ENCODE measurements around the gene NPS.

Gene NPS

GRCh38 chr10:127532659-127533058 is 16.4 kb upstream of the NPS start:
- no peak overlapping the region for H3K27ac ChIP-seq (ENCODE audit: low read length)
- no peaks in the 10 kb centered on the region for H3K27me3 ChIP-seq (ENCODE audit: control insufficient read depth, insufficient read depth, low read length)
- H3K9ac ChIP-seq (ENCODE audit: low read length), result no peak overlapping the region
- no peaks in the 10 kb centered on the region for H3K36me3 ChIP-seq (ENCODE audit: control insufficient read depth, low read depth, low read length)
- no peaks in the 10 kb centered on the region for H3K9me3 ChIP-seq (ENCODE audit: control insufficient read depth, low read depth, low read length)
- H3K4me3 ChIP-seq (ENCODE audit: low read length), result no peak overlapping the region
- H3K4me1 ChIP-seq (ENCODE audit: control insufficient read depth, low read depth, low read length), result peaks cover 2% of the 10 kb centered on the region

- no peak overlapping the region for H3K27ac ChIP-seq (ENCODE audit: low read length)
- no peak overlapping the region for H3K4me3 ChIP-seq (ENCODE audit: low read length)
- no peaks in the 10 kb centered on the region for H3K36me3 ChIP-seq (ENCODE audit: control insufficient read depth, low read depth, low read length)
- no peaks in the 10 kb centered on the region for H3K9me3 ChIP-seq (ENCODE audit: control insufficient read depth, low read depth, low read length)
- no peaks in the 10 kb centered on the region for H3K27me3 ChIP-seq (ENCODE audit: control insufficient read depth, insufficient read depth, low read length)
- H3K4me1 ChIP-seq (ENCODE audit: control insufficient read depth, low read depth, low read length), result no peaks in the 10 kb centered on the region
- H3K9ac ChIP-seq (ENCODE audit: low read length), result no peak overlapping the region
Measured at GRCh38 chr10:127534074-127534473, 15.0 kb upstream of the NPS start.

GRCh38 chr10:127534496-127534895 is 14.6 kb upstream of the NPS start:
- H3K9ac ChIP-seq (ENCODE audit: low read length), result no peak overlapping the region
- H3K9me3 ChIP-seq (ENCODE audit: control insufficient read depth, low read depth, low read length), result no peaks in the 10 kb centered on the region
- no peak overlapping the region for H3K27ac ChIP-seq (ENCODE audit: low read length)
- H3K36me3 ChIP-seq (ENCODE audit: control insufficient read depth, low read depth, low read length), result no peaks in the 10 kb centered on the region
- H3K27me3 ChIP-seq (ENCODE audit: control insufficient read depth, insufficient read depth, low read length), result no peaks in the 10 kb centered on the region
- H3K4me3 ChIP-seq (ENCODE audit: low read length), result no peak overlapping the region
- H3K4me1 ChIP-seq (ENCODE audit: control insufficient read depth, low read depth, low read length), result no peaks in the 10 kb centered on the region

GRCh38 chr10:127535802-127536515 is 13.2 kb upstream of the NPS start:
- Histone ChIP-seq H3K27ac (ENCODE audit: low read length) (no peak overlapping the region), H3K9me3 (ENCODE audit: control insufficient read depth, low read depth, low read length) (no peaks in the 10 kb centered on the region), H3K27me3 (ENCODE audit: control insufficient read depth, insufficient read depth, low read length) (no peaks in the 10 kb centered on the region), H3K9ac (ENCODE audit: low read length) (no peak overlapping the region), H3K4me3 (ENCODE audit: low read length) (no peak overlapping the region), H3K4me1 (ENCODE audit: control insufficient read depth, low read depth, low read length) (no peaks in the 10 kb centered on the region), H3K36me3 (ENCODE audit: control insufficient read depth, low read depth, low read length) (no peaks in the 10 kb centered on the region)

GRCh38 chr10:127536972-127537760 is 11.9 kb upstream of the NPS start:
- H3K9ac ChIP-seq (ENCODE audit: low read length), result no peak overlapping the region
- H3K4me1 ChIP-seq (ENCODE audit: control insufficient read depth, low read depth, low read length), result no peaks in the 10 kb centered on the region
- H3K36me3 ChIP-seq (ENCODE audit: control insufficient read depth, low read depth, low read length), result no peaks in the 10 kb centered on the region
- H3K27ac ChIP-seq (ENCODE audit: low read length), result no peak overlapping the region
- no peak overlapping the region for H3K4me3 ChIP-seq (ENCODE audit: low read length)
- H3K27me3 ChIP-seq (ENCODE audit: control insufficient read depth, insufficient read depth, low read length), result no peaks in the 10 kb centered on the region
- H3K9me3 ChIP-seq (ENCODE audit: control insufficient read depth, low read depth, low read length), result no peaks in the 10 kb centered on the region

- Histone ChIP-seq H3K9ac (ENCODE audit: low read length) (no peak overlapping the region), H3K27ac (ENCODE audit: low read length) (no peak overlapping the region), H3K4me1 (ENCODE audit: control insufficient read depth, low read depth, low read length) (no peaks in the 10 kb centered on the region), H3K9me3 (ENCODE audit: control insufficient read depth, low read depth, low read length) (no peaks in the 10 kb centered on the region), H3K27me3 (ENCODE audit: control insufficient read depth, insufficient read depth, low read length) (no peaks in the 10 kb centered on the region), H3K4me3 (ENCODE audit: low read length) (no peak overlapping the region), H3K36me3 (ENCODE audit: control insufficient read depth, low read depth, low read length) (no peaks in the 10 kb centered on the region)
Measured at GRCh38 chr10:127537924-127538323, 11.2 kb upstream of the NPS start.

- no peak overlapping the region for H3K9ac ChIP-seq (ENCODE audit: low read length)
- no peaks in the 10 kb centered on the region for H3K36me3 ChIP-seq (ENCODE audit: control insufficient read depth, low read depth, low read length)
- H3K27me3 ChIP-seq (ENCODE audit: control insufficient read depth, insufficient read depth, low read length), result no peaks in the 10 kb centered on the region
- H3K9me3 ChIP-seq (ENCODE audit: control insufficient read depth, low read depth, low read length), result no peaks in the 10 kb centered on the region
- H3K27ac ChIP-seq (ENCODE audit: low read length), result no peak overlapping the region
- H3K4me3 ChIP-seq (ENCODE audit: low read length), result no peak overlapping the region
- H3K4me1 ChIP-seq (ENCODE audit: control insufficient read depth, low read depth, low read length), result no peaks in the 10 kb centered on the region
Measured at GRCh38 chr10:127548022-127548421, 1.1 kb upstream of the NPS start.

- no peak overlapping the region for H3K4me3 ChIP-seq (ENCODE audit: low read length)
- H3K27ac ChIP-seq (ENCODE audit: low read length), result no peak overlapping the region
- no peaks in the 10 kb centered on the region for H3K36me3 ChIP-seq (ENCODE audit: control insufficient read depth, low read depth, low read length)
- H3K4me1 ChIP-seq (ENCODE audit: control insufficient read depth, low read depth, low read length), result no peaks in the 10 kb centered on the region
- H3K9ac ChIP-seq (ENCODE audit: low read length), result no peak overlapping the region
- H3K9me3 ChIP-seq (ENCODE audit: control insufficient read depth, low read depth, low read length), result no peaks in the 10 kb centered on the region
- H3K27me3 ChIP-seq (ENCODE audit: control insufficient read depth, insufficient read depth, low read length), result no peaks in the 10 kb centered on the region
Measured at GRCh38 chr10:127550861-127551260, 1.8 kb downstream of the NPS start.

GRCh38 chr10:127552446-127552845 is 3.3 kb downstream of the NPS start:
- H3K9me3 ChIP-seq (ENCODE audit: control insufficient read depth, low read depth, low read length), result no peaks in the 10 kb centered on the region

GRCh38 chr10:127553417-127553816 is 4.3 kb downstream of the NPS start:
- no peaks in the 10 kb centered on the region for H3K4me1 ChIP-seq (ENCODE audit: control insufficient read depth, low read depth, low read length)
- H3K9ac ChIP-seq (ENCODE audit: low read length), result no peak overlapping the region
- no peaks in the 10 kb centered on the region for H3K9me3 ChIP-seq (ENCODE audit: control insufficient read depth, low read depth, low read length)
- no peak overlapping the region for H3K4me3 ChIP-seq (ENCODE audit: low read length)
- H3K27ac ChIP-seq (ENCODE audit: low read length), result no peak overlapping the region
- H3K27me3 ChIP-seq (ENCODE audit: control insufficient read depth, insufficient read depth, low read length), result no peaks in the 10 kb centered on the region
- no peaks in the 10 kb centered on the region for H3K36me3 ChIP-seq (ENCODE audit: control insufficient read depth, low read depth, low read length)

More at GRCh38 chr10:127552446-127552845, 3.3 kb downstream of the NPS start:
- Histone ChIP-seq H3K36me3 (ENCODE audit: control insufficient read depth, low read depth, low read length) (no peaks in the 10 kb centered on the region), H3K27ac (ENCODE audit: low read length) (no peak overlapping the region), H3K27me3 (ENCODE audit: control insufficient read depth, insufficient read depth, low read length) (no peaks in the 10 kb centered on the region), H3K4me1 (ENCODE audit: control insufficient read depth, low read depth, low read length) (no peaks in the 10 kb centered on the region), H3K9ac (ENCODE audit: low read length) (no peak overlapping the region), H3K4me3 (ENCODE audit: low read length) (no peak overlapping the region)

- no peaks in the 10 kb centered on the region for H3K27me3 ChIP-seq (ENCODE audit: control insufficient read depth, insufficient read depth, low read length)
- no peaks in the 10 kb centered on the region for H3K36me3 ChIP-seq (ENCODE audit: control insufficient read depth, low read depth, low read length)
- no peaks in the 10 kb centered on the region for H3K4me1 ChIP-seq (ENCODE audit: control insufficient read depth, low read depth, low read length)
- no peak overlapping the region for H3K27ac ChIP-seq (ENCODE audit: low read length)
- H3K9ac ChIP-seq (ENCODE audit: low read length), result no peak overlapping the region
- no peaks in the 10 kb centered on the region for H3K9me3 ChIP-seq (ENCODE audit: control insufficient read depth, low read depth, low read length)
- H3K4me3 ChIP-seq (ENCODE audit: low read length), result no peak overlapping the region
Measured at GRCh38 chr10:127556916-127557315, 7.8 kb downstream of the NPS start.

- no peaks in the 10 kb centered on the region for H3K4me1 ChIP-seq (ENCODE audit: control insufficient read depth, low read depth, low read length)
- no peaks in the 10 kb centered on the region for H3K9me3 ChIP-seq (ENCODE audit: control insufficient read depth, low read depth, low read length)
- H3K36me3 ChIP-seq (ENCODE audit: control insufficient read depth, low read depth, low read length), result no peaks in the 10 kb centered on the region
- no peak overlapping the region for H3K4me3 ChIP-seq (ENCODE audit: low read length)
- H3K27ac ChIP-seq (ENCODE audit: low read length), result no peak overlapping the region
- H3K9ac ChIP-seq (ENCODE audit: low read length), result no peak overlapping the region
- H3K27me3 ChIP-seq (ENCODE audit: control insufficient read depth, insufficient read depth, low read length), result no peaks in the 10 kb centered on the region
Measured at GRCh38 chr10:127561647-127562046, 12.5 kb downstream of the NPS start.

All from iPS-18a (cell line).